GM12801 (cell line): ENCODE results near the gene LTBP1.

ENCODE experiments used
- CTCF ChIP-seq: IDR thresholded peaks from one replicate; pipeline ENCODE4 v1.5.1; 2011; ENCODE audit warnings: control low read depth; ENCODE audit not compliant: insufficient read length; ENCODE audit errors: extremely low read depth

Gene LTBP1

DNA sequence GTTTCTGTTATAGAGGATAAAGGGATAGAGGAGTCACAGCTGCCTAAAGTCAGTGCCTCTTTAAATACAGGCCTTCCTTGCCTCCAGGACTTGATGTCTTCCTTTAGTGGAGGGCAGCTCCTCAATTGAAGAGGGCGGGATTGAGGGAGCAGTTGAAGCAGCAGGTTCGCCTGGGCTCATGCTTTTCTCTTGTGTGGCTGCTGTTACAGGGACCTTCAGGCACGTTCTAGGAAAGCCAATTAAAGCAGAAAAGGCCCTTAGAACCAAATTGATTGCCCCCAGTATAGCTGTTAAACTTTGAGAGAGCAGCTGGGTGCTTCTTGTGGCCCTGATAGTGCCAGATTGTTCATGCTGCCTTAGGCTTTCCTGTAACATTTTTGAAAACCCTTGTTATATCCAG lies 42.0 kb upstream of the LTBP1 start:
- no peak for TF ChIP-seq CTCF

GRCh38 chr2:32905270-32905669 lies 41.5 kb upstream of the LTBP1 start:
- TF ChIP-seq CTCF = no peak

DNA sequence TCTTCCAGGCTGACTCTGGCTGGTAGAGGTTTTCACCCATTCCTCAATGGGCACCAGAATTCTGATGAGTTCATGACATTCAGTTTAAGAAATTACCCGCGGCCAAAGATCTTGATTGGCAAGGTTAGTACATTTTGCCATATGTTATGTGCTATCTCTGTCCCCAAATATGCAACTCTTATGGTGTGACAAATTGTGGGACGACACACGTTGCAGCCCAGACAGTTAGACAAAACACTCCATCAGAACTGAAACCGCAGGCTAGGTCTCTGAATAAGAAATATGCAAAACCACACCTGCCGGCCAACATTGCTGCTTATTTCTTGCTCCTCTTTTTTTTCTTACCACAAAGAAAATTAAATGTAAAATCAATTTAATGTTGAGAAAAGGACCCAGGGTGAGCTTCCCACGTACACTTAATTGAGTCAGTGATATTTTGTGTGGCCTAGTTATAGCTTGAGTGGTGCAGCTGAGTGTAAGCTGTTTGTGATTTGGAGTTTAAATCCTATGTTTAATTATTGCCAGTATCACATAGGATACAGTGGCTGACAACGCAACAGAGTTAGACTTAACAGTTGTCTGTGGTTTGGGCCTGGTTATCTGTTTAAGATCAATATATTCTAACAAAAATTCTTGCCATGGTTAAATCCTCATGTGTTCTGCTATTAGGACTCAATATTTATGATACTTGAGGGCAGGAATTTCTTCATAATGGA lies 35.7 kb upstream of the LTBP1 start:
- TF ChIP-seq CTCF = no peak

DNA sequence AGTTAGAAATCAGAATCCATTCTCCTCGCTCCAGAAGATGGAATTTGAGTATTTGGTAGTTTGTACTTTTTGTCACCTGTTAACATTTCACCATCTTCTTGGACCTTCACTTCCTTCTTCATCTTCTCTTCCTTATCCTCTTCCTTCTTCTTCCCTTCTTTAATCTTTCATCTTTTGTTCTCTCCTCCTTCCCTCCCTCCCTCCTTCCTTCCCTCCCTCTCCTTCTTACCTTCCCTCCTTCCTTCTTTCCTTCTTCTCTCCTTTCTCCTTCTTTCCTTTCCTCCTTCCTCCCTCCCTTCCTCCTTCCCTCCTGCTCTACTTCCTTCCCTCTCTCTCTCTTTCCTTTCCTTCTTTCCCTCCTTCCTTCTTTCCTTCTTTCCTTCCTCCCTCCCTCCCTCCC lies 31.1 kb upstream of the LTBP1 start:
- no peak for TF ChIP-seq CTCF

DNA sequence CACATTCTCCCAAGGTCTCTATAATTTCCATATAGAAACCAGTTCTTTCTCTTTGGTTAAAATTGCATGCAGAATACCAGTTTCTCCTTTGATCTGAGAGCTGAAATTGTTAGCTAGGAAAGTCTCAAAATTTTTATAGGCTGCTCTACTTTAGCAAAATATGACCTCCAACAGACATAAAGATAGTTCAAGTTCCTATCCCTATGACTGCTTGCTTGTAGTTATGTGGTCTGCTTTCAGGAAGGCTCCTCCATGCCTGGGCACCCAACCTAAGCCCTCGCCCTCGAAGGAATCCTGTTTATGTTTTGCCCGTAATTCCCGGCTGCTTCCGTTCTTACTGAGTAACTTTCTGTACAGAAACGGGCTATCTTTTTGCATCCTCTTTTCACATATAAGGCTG lies 28.0 kb upstream of the LTBP1 start:
- no peak for TF ChIP-seq CTCF

DNA sequence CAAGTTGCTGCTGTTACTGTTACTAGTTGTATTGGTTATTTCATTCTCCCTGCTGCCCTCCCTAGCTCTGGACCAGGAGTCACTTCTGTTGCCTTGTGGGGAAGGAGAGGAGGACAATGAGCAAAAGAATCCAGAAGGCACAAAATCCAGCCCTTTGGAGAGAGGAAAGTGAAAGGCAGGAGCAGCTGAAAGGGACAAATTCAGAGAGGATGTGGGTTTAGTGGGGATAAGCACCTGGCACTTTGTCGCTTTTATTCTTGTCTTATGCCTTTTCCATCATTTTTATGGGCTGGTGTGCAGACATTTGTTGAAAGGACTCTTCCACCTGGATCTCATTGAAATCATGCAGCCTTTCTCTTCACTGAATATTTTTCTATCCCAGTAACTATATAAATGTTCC lies 24.3 kb upstream of the LTBP1 start:
- TF ChIP-seq CTCF = no peak

DNA sequence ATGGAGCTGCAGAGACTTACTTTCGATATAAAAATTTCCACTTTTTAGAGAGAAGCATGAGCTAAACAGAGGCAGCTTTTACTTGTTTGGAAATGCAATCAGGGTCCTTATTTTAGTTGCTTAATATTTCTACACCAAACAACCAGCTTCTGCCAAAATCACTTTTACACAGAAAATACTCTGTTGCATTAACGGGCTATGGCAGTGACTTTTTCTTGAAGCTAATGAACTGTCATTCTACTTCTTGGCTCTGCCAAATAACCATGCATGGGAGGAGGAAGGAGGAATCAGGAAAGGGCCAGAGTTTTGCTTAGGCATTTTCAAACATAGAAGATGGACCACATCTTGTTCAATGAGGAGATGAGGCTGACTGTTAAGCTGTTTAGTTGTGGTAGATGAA lies 23.6 kb upstream of the LTBP1 start:
- TF ChIP-seq CTCF = no peak

- TF ChIP-seq CTCF = no peak
Measured at GRCh38 chr2:32925283-32925815, 21.4 kb upstream of the LTBP1 start.
